Measurements from ENCODE around the gene GLRA1. TPM values are rescaled to one million over a fixed set of nuclear protein-coding genes. Genes with fewer than 3 reads are reported as not detected.
"Not testable (repeated sequence)": the region's sequence is repeated elsewhere in the genome, so short reads cannot be mapped to it uniquely, and the experiment has no call there.

GLRA1 gene
- total RNA-seq, 1 donor from 2014 or later = 0.39 TPM

- Mint-ChIP-seq H3K4me1 (ENCODE audit: unreplicated experiment) (no peaks in the 10 kb centered on the region), H3K9me3 (peaks cover 4% of the 10 kb centered on the region), H3K27ac (no peak overlapping the region), H3K4me3 (no peak overlapping the region), H3K36me3 (no peaks in the 10 kb centered on the region), H3K27me3 (no peaks in the 10 kb centered on the region)
- no peak for TF ChIP-seq CTCF (conservative IDR thresholded peaks at IDR 0.05)
- DNase-seq (ENCODE audit: extremely low spot score, unreplicated experiment) = no peak
Measured at GRCh38 chr5:151864061-151864748, 60.4 kb downstream of the GLRA1 start.

- no peak for DNase-seq (ENCODE audit: extremely low spot score, unreplicated experiment)
- Mint-ChIP-seq H3K4me1 (ENCODE audit: unreplicated experiment) (no peaks in the 10 kb centered on the region), H3K4me3 (no peak overlapping the region), H3K27me3 (no peaks in the 10 kb centered on the region), H3K36me3 (no peaks in the 10 kb centered on the region), H3K27ac (no peak overlapping the region), H3K9me3 (peaks cover 4% of the 10 kb centered on the region)
- no peak for TF ChIP-seq CTCF (conservative IDR thresholded peaks at IDR 0.05)
Measured at GRCh38 chr5:151863566-151863965, 61.1 kb downstream of the GLRA1 start.

GRCh38 chr5:151862811-151863472 lies 61.7 kb downstream of the GLRA1 start:
- no peak for DNase-seq (ENCODE audit: extremely low spot score, unreplicated experiment)
- no peak overlapping the region for H3K27ac Mint-ChIP-seq
- H3K4me1 Mint-ChIP-seq (ENCODE audit: unreplicated experiment) = no peaks in the 10 kb centered on the region
- TF ChIP-seq CTCF (conservative IDR thresholded peaks at IDR 0.05) = no peak
- H3K36me3 Mint-ChIP-seq = no peaks in the 10 kb centered on the region
- no peaks in the 10 kb centered on the region for H3K27me3 Mint-ChIP-seq
- H3K4me3 Mint-ChIP-seq = no peak overlapping the region
- H3K9me3 Mint-ChIP-seq = peaks cover 4% of the 10 kb centered on the region

- H3K27me3 Mint-ChIP-seq = not testable (repeated sequence)
Measured at GRCh38 chr5:151860867-151861266, 63.8 kb downstream of the GLRA1 start.

GRCh38 chr5:151856861-151857260 lies 67.8 kb downstream of the GLRA1 start:
- Mint-ChIP-seq H3K4me1 (ENCODE audit: unreplicated experiment) (no peaks in the 10 kb centered on the region), H3K27me3 (no peaks in the 10 kb centered on the region), H3K36me3 (no peaks in the 10 kb centered on the region), H3K27ac (no peak overlapping the region), H3K4me3 (no peak overlapping the region), H3K9me3 (peaks cover 3% of the 10 kb centered on the region)
- no peak for DNase-seq (ENCODE audit: extremely low spot score, unreplicated experiment)
- TF ChIP-seq CTCF (conservative IDR thresholded peaks at IDR 0.05) = no peak

More at GRCh38 chr5:151860867-151861266, 63.8 kb downstream of the GLRA1 start:
- not testable (repeated sequence) for H3K4me1 Mint-ChIP-seq (ENCODE audit: unreplicated experiment); H3K36me3 Mint-ChIP-seq; H3K27ac Mint-ChIP-seq; DNase-seq (ENCODE audit: extremely low spot score, unreplicated experiment); H3K4me3 Mint-ChIP-seq; H3K9me3 Mint-ChIP-seq

- no peak overlapping the region for H3K27ac Mint-ChIP-seq
- TF ChIP-seq CTCF (conservative IDR thresholded peaks at IDR 0.05) = no peak
- H3K4me1 Mint-ChIP-seq (ENCODE audit: unreplicated experiment) = no peaks in the 10 kb centered on the region
- no peaks in the 10 kb centered on the region for H3K36me3 Mint-ChIP-seq
- H3K4me3 Mint-ChIP-seq = no peak overlapping the region
- no peaks in the 10 kb centered on the region for H3K27me3 Mint-ChIP-seq
- no peaks in the 10 kb centered on the region for H3K9me3 Mint-ChIP-seq
- no peak for DNase-seq (ENCODE audit: extremely low spot score, unreplicated experiment)
Measured at GRCh38 chr5:151855701-151856100, 69.0 kb downstream of the GLRA1 start.

All from type B pancreatic cell (in vitro differentiated cells).